Bone marrow (tissue), 2 donors: Measurements from ENCODE around the gene MEAK7.
A peak's percentile ranks its signal among the peaks of the same experiment; 100 is the strongest.
"Not testable (repeated sequence)": the region's sequence is repeated elsewhere in the genome, so short reads cannot be mapped to it uniquely, and the experiment has no call there.

Source experiments
- DNase-seq, 2 donors: peaks; one replicate each; lab custom pipeline; 2025; lab: John Stamatoyannopoulos, UW

MEAK7 gene

DNA sequence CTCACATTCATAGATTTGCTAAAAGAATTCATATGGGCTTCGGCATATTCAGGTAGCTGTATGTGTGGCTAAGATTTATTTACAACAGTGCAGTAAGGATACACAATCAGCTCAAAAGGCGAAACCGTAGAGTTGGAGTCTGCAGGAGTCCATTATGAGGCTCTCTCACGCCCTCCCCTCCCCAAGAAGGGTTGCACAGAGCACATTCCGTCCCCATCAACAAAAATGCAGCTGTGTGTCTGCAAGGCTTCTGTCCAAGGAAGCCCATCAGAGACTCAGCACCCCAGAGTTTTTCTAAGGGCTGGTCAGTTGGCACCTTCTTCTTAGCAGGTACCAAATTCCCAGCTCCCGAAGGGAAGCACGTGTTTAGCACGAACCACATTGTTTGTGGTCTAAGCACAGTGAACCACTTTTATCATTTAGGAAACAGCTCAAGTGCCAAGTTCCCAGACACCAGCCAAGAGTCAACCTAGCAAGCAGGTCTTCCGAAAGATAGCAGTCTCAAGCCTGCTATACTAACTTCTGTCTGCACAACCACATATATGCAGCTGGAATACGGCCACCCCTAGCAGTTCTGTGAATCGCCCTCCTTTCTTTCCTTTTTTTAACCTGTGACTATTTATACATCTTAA lies 28.5 kb upstream of the MEAK7 start:
- no peak for DNase-seq

DNA sequence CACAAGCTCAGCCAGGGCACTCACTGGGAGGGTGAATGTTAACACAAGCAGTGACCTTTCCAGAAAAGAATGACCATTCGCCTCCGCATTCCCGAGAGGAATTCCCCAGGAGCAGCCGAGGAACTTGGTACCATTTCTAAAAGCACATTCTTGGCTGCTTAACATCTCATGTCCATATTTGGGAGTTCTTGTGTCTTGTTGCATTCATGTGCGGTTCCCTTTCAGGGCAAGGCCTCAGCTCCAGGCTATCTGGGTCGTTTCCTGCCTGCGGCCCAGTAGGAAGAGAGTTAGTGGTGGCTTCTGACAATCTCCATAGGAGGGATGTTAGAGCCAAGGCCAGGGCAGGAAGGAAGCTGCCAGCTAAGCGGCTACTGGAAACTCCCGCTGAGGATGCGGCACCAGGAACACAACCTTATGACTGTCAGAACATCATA lies 27.8 kb upstream of the MEAK7 start:
- DNase-seq: peak in 1 of 2 donors; percentile 6

DNA sequence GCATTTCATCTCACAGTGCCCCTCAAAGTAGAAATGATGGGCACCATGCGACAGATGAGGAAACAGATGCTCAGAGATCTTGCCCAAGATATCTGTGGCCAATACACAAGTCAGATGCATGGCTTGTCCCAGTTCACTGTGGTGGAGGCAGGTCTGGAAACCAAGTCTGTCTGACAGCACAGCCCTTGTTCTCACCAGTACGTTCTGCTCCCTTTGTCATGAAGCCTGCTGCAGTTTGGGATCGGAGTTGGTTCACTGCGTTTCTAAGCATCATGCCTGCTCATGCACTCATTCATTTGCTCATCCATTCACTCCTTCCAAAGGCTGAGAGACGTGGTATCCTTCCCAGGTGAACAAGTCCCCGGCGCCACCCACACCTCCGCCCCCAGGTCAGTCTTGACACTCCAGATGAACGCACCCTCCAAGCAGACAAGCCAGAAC lies 27.2 kb upstream of the MEAK7 start:
- no peak for DNase-seq

DNA sequence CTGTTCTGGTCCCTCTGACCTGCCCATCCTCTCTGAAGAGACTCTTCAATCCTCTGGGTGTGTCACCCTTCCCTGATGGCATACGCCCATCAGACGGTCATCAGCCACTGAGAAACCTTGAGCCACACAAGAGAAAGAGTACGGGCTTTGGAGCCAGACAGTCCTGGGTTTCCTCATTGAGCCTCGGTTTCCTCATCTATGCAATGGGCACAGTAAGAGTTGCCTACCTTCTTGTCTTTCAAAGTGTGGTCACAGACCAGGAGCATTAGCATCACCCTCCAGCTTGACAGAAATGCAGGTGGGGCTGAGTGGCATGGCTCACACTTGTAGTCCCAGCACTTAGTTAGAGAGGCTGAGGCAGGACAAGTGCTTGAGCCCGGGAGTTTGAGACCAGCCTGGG lies 26.1 kb upstream of the MEAK7 start:
- no peak for DNase-seq

DNA sequence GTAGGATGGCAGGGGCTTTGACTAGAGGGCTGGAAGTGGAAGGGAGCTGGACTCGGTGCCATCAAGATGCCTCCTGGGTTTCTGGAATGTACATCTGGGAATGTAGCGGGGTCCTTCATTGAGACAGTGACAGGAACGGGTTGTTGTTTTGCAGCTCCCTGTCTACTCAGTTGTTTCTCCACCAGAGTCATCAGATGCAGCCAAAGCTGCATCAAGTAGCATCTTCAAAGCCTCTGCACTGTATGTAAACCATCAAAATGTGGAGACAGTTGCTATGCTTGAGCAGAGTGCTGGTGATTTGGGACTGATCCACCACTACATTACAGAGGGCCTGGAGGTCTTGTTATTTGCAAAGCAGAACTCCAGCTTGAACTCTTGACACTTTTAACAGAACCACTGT lies 25.1 kb upstream of the MEAK7 start:
- no peak for DNase-seq

DNA sequence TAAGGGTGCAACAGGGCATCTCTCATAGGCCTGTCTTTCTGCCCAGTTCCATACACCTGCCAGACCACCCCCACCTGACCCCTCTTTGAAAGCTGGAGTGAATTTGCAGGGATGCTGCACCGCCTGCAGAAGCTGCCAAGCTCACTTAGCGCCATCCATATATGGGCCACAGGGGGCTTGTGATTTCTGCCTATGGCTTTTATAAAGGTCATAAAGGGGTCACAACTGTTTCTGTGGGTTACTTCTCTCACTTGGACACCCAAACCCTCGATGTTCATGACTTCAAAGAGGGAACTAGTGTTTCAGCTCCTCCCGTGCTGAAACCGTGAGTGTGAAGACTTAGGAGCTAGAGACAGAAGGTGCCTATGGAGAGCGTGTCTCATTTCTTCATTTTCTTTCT lies 23.9 kb upstream of the MEAK7 start:
- no peak for DNase-seq

DNA sequence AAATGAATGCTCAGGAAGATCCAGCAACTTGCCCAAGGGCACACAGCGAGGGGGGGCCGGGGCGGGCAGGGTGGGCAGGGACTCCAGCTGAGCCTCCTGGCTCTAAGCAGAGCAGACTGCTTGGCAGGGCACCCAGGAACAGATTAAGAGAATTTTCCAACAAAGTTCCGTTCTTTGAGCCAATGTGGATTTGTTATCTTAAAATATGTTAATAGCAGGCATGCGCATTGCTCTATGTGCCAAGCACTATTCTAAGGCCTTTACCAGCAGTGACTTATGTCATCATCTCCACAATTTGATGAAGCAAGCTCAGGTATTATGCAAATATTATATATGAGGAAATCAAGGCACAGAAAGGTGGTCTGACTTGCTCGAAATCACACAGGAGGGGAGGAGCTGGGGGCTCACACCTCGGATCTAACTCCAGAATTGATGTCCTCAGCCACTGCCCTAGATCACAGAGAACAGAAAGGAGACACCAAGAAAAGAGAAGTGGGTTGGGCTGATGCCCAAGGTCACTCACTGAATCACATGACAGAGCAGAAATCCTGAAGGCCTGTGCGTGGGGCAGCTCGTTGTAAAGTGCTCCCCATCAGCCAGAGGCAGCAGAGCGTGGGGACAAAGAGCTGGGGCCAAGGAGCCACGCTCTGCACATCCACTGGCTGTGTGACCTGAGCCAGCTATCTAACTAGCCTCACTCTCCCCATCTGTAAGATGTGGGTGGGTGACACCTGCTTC lies 23.2 kb upstream of the MEAK7 start:
- no peak for DNase-seq

DNA sequence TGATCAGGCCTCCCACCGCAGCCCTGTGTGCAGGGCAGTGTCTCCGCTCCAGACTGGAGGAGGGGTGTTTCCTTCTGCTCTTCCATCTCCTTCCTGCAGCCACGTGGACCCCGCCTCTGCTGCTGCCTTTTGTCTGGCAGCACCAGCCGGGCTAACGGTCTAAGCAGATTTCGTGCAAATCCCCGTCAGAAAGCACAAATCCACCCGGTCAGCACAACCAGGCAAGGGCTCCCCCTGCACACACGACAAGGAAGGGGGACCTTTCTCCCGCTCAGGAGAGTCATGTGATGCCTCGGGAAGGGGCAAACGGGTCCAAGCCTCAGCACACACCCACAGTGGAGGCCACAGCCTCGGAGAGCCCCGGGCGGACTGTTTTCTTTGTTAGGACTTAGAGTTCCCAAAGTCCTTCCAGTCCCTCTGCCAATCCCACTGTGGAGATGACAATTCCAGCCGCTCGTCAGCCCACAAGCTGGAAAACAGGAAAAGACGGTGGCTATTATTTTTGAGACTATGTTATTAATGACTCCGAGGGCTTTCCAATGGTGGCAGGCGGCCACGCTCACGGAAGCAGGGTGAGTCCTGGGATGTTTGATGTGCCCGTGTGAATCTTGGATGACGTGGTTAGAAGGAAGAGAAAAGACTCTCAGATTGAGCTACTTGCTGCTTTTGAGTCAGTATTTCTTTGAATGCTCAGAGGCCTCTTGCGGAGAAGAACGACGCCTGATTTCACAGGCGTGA lies 22.5 kb upstream of the MEAK7 start:
- no peak for DNase-seq

DNA sequence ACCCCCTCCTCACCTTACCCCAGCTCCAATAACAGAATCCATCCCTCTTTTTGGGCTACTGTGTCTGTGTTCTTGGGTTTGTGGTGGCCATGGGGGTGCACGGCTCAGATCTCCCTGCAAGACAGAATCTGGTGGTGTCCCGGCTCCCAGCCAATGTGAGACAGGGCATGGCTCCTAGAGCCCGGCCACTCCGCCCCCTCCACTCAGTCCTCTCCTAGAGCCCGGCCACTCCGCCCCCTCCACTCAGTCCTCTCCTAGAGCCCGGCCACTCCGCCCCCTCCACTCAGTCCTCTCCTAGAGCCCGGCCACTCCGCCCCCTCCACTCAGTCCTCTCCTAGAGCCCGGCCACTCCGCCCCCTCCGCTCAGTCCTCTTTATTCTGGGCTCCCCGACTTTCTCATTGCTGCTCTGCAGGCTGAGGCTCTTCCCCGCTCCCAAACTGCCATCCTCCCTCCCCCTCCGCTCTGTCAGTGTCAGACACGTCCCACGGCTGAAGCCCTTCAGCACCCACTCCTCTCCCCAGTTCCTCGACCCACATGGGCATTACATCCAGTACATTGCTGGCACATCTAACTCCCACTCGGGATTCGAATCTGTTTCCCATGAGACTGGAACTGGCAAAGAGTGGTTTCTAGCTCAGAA lies 20.6 kb upstream of the MEAK7 start:
- not testable (repeated sequence) for DNase-seq

DNA sequence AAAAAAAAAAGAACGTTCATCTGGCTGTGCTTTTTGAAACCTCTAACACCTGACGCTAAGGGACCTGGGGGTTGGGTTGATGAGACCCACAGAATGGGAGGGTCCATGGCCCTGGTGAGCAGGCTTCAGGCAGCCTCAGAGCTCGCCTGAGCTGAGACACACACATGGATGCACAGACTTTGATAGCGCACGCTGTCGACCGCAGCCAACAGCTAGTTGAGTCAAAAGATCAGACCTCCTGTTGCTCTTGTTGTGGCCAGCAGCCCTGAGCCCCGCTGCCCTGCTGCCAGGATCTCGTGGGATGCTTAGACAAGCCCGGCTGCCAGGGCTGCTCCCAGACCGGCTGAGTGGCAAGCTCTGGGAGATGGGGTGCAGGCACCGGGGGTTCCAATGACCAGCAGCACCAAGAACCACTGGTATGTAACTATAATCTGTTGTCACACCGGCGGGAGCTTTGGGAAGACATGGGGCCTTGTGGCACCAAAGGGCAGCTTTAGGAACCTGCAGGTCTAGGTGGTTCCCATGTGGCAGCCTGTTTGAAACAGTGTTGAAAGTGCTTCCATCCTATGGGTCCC lies 20.0 kb upstream of the MEAK7 start:
- no peak for DNase-seq

DNA sequence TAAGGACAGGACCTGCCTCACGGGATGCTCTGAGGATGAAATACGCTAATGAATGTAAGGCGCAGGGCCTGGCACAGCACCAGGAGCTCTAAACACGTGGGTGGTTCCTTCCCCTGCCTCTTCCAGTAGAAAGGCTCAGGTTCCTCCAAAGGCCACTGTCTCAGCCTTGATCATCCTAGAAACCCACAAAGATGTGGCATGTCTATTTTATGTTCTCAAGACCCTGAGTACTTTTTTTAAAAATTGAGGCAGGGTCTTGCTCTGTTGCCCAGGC lies 17.0 kb upstream of the MEAK7 start:
- no peak for DNase-seq

DNA sequence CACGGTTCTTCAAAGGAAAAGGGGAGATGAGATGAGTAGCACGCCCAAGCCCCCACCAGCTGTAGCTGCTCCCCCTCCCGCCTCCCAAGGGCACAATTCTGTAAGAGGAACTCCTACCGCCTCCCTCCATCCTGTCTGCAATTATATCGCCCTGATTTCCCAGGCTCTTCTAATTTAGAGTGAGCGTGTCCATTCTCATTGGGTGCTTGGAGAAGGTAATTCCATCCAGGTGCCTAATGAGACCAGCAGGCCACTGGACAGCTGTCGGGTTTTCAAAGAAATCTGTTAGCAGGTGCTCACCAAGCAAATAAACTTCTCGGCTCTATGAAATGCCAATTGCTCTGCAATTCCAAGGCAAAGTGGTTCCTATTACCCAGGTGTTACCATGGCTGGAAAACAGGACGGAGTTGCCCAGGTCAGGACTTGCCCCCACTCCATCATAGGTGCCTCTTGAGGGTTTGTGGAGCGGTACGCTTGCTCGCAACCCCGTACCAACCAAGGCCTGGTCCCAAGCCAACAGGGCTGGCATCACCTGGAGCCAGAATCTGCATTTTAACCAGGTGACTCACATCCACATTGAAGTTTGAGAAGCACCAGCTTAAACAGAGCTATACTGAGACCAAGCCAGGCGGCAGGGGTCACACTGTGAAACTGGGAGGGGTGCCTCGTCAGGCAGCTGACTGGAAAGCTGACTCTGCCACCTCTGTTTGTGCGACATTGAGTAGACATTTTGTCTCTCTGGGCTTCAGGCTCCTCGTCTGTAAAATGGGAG lies 16.5 kb upstream of the MEAK7 start:
- no peak for DNase-seq

DNA sequence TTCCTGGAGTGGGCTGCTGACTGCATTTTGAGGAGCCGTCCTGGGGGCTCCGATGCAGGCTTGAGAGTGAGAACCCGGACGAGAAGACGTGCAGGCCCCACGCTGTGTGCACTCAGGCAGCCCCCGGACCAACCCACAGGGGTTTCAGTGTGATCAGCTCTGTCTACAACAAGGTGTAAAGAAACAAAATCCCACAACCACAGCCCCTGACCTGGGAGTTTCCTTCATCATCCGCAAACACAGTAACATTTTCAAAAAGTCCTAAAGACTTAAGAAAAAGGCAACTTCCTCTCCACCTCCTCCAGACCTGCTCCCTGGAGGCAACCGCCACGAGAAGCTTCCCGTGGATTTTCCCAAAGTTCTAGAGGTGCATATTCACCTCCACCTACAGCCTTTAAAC lies 15.4 kb upstream of the MEAK7 start:
- DNase-seq: no peak

DNA sequence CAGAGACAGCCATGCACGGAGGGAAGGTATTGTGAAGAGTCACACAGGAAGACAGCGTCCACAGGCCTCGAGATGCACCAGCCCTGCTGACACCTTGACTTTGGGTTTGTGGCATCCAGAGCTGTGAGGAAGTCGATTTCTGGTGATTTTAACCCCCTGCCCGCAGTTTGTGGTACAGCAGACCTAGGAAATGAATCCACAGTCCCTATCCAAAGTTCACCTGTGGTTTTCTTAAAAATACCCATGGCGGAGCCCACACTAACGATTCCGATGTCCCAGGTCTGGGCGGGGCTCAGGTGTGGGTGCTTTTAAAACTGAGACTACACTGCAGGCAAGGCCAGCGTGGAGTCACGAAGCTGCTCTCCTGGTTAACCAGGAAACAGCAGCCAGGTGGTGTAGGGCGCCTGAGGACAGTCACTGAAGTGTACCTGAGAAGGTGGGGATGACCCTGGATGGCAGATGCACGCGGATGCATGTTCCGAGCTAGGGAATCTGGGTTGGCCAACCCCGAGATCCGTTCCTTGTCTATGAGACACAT lies 14.4 kb upstream of the MEAK7 start:
- DNase-seq: no peak

DNA sequence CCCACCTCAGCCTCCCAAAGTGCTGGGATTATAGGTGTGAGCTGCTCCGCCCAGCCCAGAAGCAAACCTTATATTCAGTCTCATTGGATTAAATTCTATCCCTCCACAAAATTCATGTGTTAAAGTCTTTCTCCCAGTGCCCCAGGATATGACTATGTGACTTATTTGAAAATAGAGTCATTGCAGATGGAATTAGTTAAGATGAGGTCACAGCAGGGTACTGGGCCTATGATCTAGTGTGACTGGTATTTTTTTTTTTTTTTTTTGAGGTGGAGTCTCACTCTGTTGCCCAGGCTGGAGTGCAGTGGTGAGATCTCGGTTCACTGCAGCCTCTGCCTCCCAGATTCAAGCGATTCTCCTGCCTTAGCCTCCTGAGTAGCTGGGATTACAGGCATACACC lies 13.8 kb upstream of the MEAK7 start:
- DNase-seq: not testable (repeated sequence)

DNA sequence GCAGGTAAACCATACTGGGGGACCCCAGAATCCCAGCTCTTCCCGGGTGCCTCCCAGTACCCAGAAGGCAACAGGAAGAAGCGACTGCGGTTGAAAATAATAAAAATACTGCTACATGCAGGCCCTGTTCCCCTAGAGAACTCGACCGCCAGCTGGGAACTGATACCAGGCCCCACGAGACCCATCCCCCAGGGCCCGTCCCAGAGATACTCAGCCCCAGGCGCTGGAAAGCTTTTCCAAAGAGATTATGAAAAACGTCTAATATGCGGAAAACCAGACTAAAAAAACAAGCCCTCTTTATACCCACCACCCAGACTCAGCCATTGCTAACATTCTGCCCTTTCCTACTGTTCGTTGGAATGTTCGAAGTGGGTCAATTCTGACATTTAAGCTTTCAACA lies 12.9 kb upstream of the MEAK7 start:
- DNase-seq: no peak

DNA sequence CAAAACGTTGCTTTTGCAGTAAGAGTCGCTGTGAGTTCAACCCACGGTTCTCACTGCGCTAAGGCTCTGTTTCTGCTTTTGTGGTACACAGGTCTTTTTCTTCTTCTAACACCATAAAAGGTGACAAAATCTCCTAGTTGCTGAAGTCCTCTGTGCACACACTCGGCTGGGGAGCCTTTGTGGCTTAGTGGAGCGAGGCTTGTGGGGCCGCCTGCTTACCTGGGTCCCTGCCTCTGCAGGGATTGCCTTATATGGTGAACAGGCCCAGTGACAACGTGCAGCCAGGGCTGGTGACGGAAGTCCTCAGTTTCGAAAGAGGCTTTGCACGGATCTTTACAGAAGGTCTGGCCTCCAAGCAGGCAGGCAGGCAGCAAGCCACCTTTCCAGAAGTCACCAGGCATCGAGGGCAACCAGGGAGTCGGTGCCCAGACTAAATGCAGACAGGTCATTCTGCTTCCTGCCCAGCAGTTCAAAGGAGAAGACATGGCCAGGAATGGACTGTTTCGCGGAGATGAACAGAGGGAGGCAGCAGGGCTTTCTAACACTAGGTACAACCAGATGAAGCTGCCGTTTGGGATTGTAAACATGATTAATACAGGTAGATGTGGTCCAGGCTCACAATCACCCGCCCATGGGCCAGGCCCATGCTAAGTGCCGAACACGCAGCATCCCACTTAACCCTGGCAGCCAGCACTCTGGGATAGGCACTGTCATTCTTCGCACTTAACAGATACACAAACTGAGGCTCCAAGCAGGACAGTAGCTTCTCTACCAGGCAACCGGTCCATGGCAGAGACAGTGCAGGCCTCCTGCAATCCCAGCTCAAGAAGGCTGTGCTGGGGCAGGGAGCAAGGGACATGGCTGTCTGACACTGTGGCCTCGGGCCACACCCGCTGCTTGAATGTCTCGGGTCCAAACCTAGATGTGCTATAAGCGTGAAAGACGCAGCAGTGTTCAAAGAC lies 10.7 kb upstream of the MEAK7 start:
- DNase-seq: peak in 1 of 2 donors; percentile 15

DNA sequence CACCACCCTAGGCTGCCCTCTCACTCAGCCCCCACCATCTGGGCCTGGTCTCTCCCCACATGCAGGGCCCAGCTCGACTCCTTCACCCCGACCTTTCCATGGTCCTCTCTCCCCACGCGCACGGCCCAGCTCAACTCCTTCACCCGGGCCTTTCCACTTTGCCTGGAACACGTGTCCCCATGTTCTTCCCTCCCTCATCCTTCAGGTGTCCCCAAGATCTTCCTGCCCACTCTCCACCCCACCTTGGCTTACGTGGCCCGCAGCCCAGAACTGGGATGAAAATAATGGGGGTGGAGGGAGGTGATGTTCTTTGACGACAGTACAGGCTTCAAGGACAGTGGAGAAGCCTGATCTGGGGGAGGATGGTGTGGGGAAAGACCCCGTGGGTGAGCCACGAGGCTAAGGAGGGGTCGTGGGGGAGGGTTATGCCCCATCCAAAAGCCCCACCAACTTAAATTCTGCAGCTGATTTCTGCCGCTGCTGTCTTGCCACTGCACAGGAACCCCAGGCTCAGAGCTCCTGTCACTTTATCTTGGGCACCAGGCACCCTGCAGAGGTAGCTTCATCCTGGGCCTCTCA lies 9.9 kb upstream of the MEAK7 start:
- no peak for DNase-seq

DNA sequence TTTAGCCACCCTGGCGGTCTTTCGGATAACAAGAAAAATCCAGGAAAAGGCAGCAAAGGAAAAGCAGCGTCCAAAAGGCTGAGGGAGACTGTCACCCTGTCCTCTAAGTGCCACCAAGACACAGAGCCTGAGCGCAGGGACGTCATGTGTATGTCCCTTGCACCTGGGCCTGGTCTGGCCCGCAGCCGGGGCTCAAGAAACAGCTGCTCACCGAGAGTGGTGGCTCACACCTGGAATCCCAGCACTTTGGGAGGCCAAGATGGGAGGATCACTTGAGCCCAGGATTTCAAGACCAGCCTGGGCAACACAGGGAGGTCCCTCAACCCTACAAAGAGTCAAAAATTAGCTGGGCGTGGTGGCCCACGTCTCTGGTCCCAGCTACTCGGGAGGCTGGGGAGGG lies 9.2 kb upstream of the MEAK7 start:
- DNase-seq: no peak

DNA sequence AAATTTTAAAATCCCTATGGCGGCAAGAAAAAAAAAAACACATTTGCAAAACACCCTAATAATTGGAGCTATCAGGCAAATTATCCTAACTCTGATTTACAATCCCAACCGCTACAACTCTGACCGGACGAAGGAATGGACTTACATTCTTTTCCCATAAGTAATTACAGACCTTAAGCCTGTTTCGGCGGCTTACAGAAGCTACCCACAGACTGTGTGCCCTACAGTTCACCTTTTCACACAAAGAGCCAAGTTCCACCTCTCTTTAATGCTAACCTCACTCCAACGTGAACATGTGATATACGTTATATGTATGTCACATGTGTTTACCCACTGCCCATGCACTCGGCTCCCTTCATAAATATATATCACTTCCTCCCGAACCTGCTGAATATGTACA lies 8.7 kb upstream of the MEAK7 start:
- DNase-seq: no peak
